Loucy (cell line): ENCODE measurements around the gene PLEKHA7.

Experiments
- CTCF ChIP-seq: fragments of 200-600 bp; sonication (generic); conservative IDR thresholded peaks from 2 replicates; pipeline ENCODE4 v1.5.1; 2014; ENCODE audit warnings: mild to moderate bottlenecking, antibody characterized with exemption, low read length
- EZH2phosphoT487 ChIP-seq: fragments of 200-600 bp; IDR thresholded peaks from 2 replicates; pipeline ENCODE4 v1.6.1; 2018; ENCODE audit warnings: antibody characterized with exemption, mild to moderate bottlenecking, moderate library complexity, borderline replicate concordance

- TF ChIP-seq CTCF = no peak
- TF ChIP-seq EZH2phosphoT487 = no peak
These were observed 89.2 kb downstream of the PLEKHA7 start for GRCh38 chr11:16924826-16925560.
